ENCODE data around the gene WDR90.

DNA sequence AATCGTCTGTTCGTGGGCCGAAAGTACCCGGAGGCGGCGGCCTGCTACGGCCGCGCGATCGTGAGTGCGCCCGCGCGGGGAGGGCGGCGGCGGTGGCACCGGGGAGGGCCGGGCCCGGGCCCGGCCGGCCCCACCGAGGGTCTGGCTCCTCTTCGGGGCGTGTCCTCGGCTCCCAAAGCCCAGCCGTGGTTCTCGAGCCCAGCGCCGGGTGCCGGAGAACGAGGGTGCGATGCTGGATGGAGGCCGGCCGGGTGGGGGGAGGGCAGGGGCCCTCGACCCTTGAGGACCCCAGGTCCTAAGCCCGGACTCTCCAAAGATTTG lies 31.4 kb downstream of the WDR90 start:
- TF ChIP-seq CTCF (IDR thresholded peaks at IDR 0.05), result no peak
- TF ChIP-seq POLR2A (IDR thresholded peaks at IDR 0.05), result no peak
